ENCODE measurements around the gene MRE11. TPM values are rescaled to one million over a fixed set of nuclear protein-coding genes. Genes with fewer than 3 reads are reported as not detected.
A peak's percentile ranks its signal among the peaks of the same experiment; 100 is the strongest.

The MRE11 gene
- total RNA-seq: 1 to 10 TPM; 6.4 to 8.3 (median 8.1) TPM
- polyA plus RNA-seq: 1 to 10 TPM; 1.9 to 9.0 (median 3.0) TPM
- long read RNA-seq, donor 1, partial matches to known transcripts: 1 of 6 reads
- long read RNA-seq, donor 1, other reads (novel, unspliced or antisense): 5 of 6 reads
- long read RNA-seq, donor 2, full-length matches to known transcripts: 2 of 13 reads
- long read RNA-seq, donor 2, partial matches to known transcripts: 1 of 13 reads
- long read RNA-seq, donor 2, other reads (novel, unspliced or antisense): 10 of 13 reads

DNA sequence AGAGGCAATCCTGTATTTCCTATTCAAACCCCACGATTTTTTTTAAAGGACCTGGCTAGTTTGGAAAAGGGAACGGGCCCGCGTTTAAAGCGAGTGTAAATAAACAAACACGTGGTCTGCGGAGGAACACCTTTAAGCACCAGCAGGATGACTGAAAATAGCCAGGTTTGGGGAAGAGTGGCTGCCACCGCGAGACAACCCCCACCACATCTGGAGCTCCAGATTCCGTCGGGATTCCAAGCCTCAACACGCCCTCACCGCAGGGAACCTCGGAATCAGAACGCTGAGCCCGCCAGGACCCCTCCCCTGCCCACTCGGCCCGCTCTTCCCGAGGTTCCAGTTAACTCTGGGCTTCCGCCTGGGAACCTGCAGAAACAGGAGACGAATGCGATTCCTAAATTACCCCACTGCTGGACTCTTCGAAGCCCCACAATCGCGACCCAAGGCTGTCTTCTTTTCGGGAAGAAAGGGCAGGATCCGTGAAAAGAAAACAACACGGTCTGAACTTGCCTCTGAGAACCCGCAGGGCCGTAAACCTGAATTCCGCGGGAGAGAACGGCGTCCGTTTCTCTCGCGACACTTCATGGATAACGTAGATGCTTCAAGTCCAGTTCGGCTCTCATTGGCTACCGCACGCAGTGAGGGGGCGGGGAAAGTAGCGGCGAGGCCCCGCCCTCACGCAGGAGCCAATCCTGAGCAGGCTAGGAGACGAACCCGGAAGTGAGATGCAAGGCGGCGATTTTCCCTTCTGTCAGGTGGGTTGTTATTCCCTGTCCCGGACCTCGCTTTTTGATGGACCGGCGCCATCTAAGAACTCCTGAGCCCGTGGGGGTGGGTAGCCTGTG is at the start of gene MRE11, which contains the start of gene ANKRD49:
Gene MRE11, minus strand, starts transcription at position 564 of the 845 bp plus-strand sequence. CDS start 1,043 bp downstream, outside the sequence.
Gene ANKRD49, plus strand, starts transcription at position 704 of the 845 bp plus-strand sequence. CDS start 2,710 bp downstream, outside the sequence.
- no peaks in the 10 kb centered on the region for H3K27me3 ChIP-seq (ENCODE audit: insufficient read depth in 3 of 3, low read length in 2 of 3)
- peak; percentile 100 for ATAC-seq
- no peaks in the 10 kb centered on the region for H3K9me3 ChIP-seq
- WGBS, 3 donors: 0% methylated on average over 54 to 55 of the region's 55 CpGs
- peaks cover 2 to 43% of the 10 kb centered on the region in 2 donors for H3K36me3 ChIP-seq (ENCODE audit: insufficient read depth in 1 of 2, low read depth in 1 of 2)
- TF ChIP-seq, protein P1, sequence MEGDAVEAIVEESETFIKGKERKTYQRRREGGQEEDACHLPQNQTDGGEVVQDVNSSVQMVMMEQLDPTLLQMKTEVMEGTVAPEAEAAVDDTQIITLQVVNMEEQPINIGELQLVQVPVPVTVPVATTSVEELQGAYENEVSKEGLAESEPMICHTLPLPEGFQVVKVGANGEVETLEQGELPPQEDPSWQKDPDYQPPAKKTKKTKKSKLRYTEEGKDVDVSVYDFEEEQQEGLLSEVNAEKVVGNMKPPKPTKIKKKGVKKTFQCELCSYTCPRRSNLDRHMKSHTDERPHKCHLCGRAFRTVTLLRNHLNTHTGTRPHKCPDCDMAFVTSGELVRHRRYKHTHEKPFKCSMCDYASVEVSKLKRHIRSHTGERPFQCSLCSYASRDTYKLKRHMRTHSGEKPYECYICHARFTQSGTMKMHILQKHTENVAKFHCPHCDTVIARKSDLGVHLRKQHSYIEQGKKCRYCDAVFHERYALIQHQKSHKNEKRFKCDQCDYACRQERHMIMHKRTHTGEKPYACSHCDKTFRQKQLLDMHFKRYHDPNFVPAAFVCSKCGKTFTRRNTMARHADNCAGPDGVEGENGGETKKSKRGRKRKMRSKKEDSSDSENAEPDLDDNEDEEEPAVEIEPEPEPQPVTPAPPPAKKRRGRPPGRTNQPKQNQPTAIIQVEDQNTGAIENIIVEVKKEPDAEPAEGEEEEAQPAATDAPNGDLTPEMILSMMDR (IDR thresholded peaks at IDR 0.05): no peak
- H3K4me1 ChIP-seq: peaks cover 16% of the 10 kb centered on the region
- DNase-seq: peak; percentile 95 to 98
- peak within 1 kb of the TSS; percentile 88 for H3K4me3 ChIP-seq
- intact Hi-C loops (cut with DNase I): loop anchor here in 1 of 2 donors (10.0 kb wide), 1 partner anchor 471 kb away; no protein-coding TSS in a partner anchor
- H3K27ac ChIP-seq: peak within 1 kb of the TSS; percentile 78

DNA sequence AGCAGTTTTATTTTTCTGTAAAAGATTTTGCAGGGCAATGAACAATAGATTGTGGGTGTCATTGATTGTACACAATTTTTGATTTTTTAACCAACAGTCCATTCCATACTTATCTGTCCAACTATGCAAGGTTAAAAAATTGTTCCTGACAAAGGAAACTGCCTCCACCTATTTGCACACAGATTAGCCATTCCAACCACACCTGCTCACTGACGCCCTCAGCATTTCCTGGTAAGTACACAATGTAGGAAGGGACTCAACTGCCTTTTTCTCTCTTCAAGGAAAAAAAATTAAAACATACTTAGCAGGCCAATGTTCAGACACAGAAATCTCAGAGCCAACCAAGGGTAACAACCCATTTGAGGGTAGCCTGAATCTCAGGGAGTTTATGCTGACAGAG is 45.8 kb upstream of the MRE11 start:
- TF ChIP-seq, protein P1 (IDR thresholded peaks at IDR 0.05): no peak
- H3K4me3 ChIP-seq: no peak overlapping the region
- H3K4me1 ChIP-seq: peaks cover 5% of the 10 kb centered on the region
- DNase-seq (no peak), ATAC-seq (no peak)
- H3K27me3 ChIP-seq (ENCODE audit: insufficient read depth in 3 of 3, low read length in 2 of 3): peaks cover 0 to 8% (median 0%) of the 10 kb centered on the region in 3 donors
- intact Hi-C loops (cut with DNase I): no loop called here
- H3K27ac ChIP-seq: no peak overlapping the region
- H3K9me3 ChIP-seq: no peaks in the 10 kb centered on the region
- WGBS, 3 donors: 53 to 78% (median 78%) methylated on average over 1 of the region's 1 CpG
- no peaks in the 10 kb centered on the region for H3K36me3 ChIP-seq (ENCODE audit: insufficient read depth in 1 of 2, low read depth in 1 of 2)

- H3K4me1 ChIP-seq: no peaks in the 10 kb centered on the region
- 41 to 61% (median 58%) methylated on average over 3 of the region's 3 CpGs for WGBS, 3 donors
- peaks cover 0 to 12% (median 0%) of the 10 kb centered on the region in 3 donors for H3K27me3 ChIP-seq (ENCODE audit: insufficient read depth in 3 of 3, low read length in 2 of 3)
- TF ChIP-seq, protein P1 (IDR thresholded peaks at IDR 0.05): no peak
- intact Hi-C loops (cut with DNase I): no loop called here
- H3K27ac ChIP-seq: no peak overlapping the region
- DNase-seq: no peak
- no peaks in the 10 kb centered on the region for H3K36me3 ChIP-seq (ENCODE audit: insufficient read depth in 1 of 2, low read depth in 1 of 2)
- no peak overlapping the region for H3K4me3 ChIP-seq
- H3K9me3 ChIP-seq: no peaks in the 10 kb centered on the region
- ATAC-seq: no peak
These were observed 43.5 kb upstream of the MRE11 start for GRCh38 chr11:94537031-94537600.

- H3K27ac ChIP-seq: no peak overlapping the region
- no peaks in the 10 kb centered on the region for H3K36me3 ChIP-seq (ENCODE audit: insufficient read depth in 1 of 2, low read depth in 1 of 2)
- H3K4me1 ChIP-seq: no peaks in the 10 kb centered on the region
- DNase-seq (no peak), ATAC-seq (no peak)
- no peaks in the 10 kb centered on the region for H3K9me3 ChIP-seq
- peaks cover 0 to 12% (median 0%) of the 10 kb centered on the region in 3 donors for H3K27me3 ChIP-seq (ENCODE audit: insufficient read depth in 3 of 3, low read length in 2 of 3)
- H3K4me3 ChIP-seq: no peak overlapping the region
- TF ChIP-seq, protein P1 (IDR thresholded peaks at IDR 0.05): no peak
- intact Hi-C loops (cut with DNase I): no loop called here
These were observed 42.7 kb upstream of the MRE11 start for GRCh38 chr11:94536386-94536785.

All from psoas muscle (tissue), 8 donors.